Measurements from ENCODE around the gene LTBP1.

Gene LTBP1

GRCh38 chr2:33335516-33335915 is 388.8 kb downstream of the LTBP1 start:
- Mint-ChIP-seq H3K4me3 (no peak overlapping the region), H3K9me3 (peaks cover 15% of the 10 kb centered on the region), H3K27me3 (ENCODE audit: low read depth) (peaks cover 11% of the 10 kb centered on the region), H3K36me3 (ENCODE audit: low read depth) (peaks cover 2% of the 10 kb centered on the region), H3K4me1 (ENCODE audit: low read depth) (peaks cover 6% of the 10 kb centered on the region), H3K27ac (no peak overlapping the region)
- DNase-seq (ENCODE audit: low spot score) = no peak

GRCh38 chr2:33336036-33336625 is 389.4 kb downstream of the LTBP1 start:
- no peak for DNase-seq (ENCODE audit: low spot score)
- Mint-ChIP-seq H3K27ac (peak overlapping the region; percentile 29), H3K27me3 (ENCODE audit: low read depth) (peaks cover 14% of the 10 kb centered on the region), H3K9me3 (peaks cover 15% of the 10 kb centered on the region), H3K4me3 (no peak overlapping the region), H3K36me3 (ENCODE audit: low read depth) (peaks cover 2% of the 10 kb centered on the region), H3K4me1 (ENCODE audit: low read depth) (peaks cover 9% of the 10 kb centered on the region)

GRCh38 chr2:33337385-33337960 is 390.7 kb downstream of the LTBP1 start:
- no peak for DNase-seq (ENCODE audit: low spot score)
- Mint-ChIP-seq H3K27me3 (ENCODE audit: low read depth) (peaks cover 13% of the 10 kb centered on the region), H3K4me1 (ENCODE audit: low read depth) (peaks cover 9% of the 10 kb centered on the region), H3K4me3 (no peak overlapping the region), H3K27ac (no peak overlapping the region), H3K36me3 (ENCODE audit: low read depth) (peaks cover 2% of the 10 kb centered on the region), H3K9me3 (peaks cover 15% of the 10 kb centered on the region)

GRCh38 chr2:33337981-33338380 is 391.2 kb downstream of the LTBP1 start:
- Mint-ChIP-seq H3K4me1 (ENCODE audit: low read depth) (peaks cover 9% of the 10 kb centered on the region), H3K27ac (no peak overlapping the region), H3K4me3 (no peak overlapping the region), H3K36me3 (ENCODE audit: low read depth) (peaks cover 2% of the 10 kb centered on the region), H3K27me3 (ENCODE audit: low read depth) (peaks cover 13% of the 10 kb centered on the region), H3K9me3 (peaks cover 15% of the 10 kb centered on the region)
- DNase-seq (ENCODE audit: low spot score) = no peak

GRCh38 chr2:33339269-33339668 is 392.5 kb downstream of the LTBP1 start:
- Mint-ChIP-seq H3K4me3 (no peak overlapping the region), H3K27ac (no peak overlapping the region), H3K4me1 (ENCODE audit: low read depth) (peaks cover 14% of the 10 kb centered on the region), H3K36me3 (ENCODE audit: low read depth) (peaks cover 2% of the 10 kb centered on the region), H3K9me3 (peaks cover 5% of the 10 kb centered on the region), H3K27me3 (ENCODE audit: low read depth) (peaks cover 13% of the 10 kb centered on the region)
- DNase-seq (ENCODE audit: low spot score) = no peak

GRCh38 chr2:33340280-33340679 is 393.5 kb downstream of the LTBP1 start:
- no peak overlapping the region for H3K4me3 Mint-ChIP-seq

GRCh38 chr2:33342171-33342570 is 395.4 kb downstream of the LTBP1 start:
- H3K36me3 Mint-ChIP-seq (ENCODE audit: low read depth) = no peaks in the 10 kb centered on the region
- H3K4me3 Mint-ChIP-seq = no peak overlapping the region
- DNase-seq (ENCODE audit: low spot score) = no peak
- H3K27ac Mint-ChIP-seq = no peak overlapping the region
- peaks cover 13% of the 10 kb centered on the region for H3K27me3 Mint-ChIP-seq (ENCODE audit: low read depth)
- no peaks in the 10 kb centered on the region for H3K9me3 Mint-ChIP-seq
- peaks cover 15% of the 10 kb centered on the region for H3K4me1 Mint-ChIP-seq (ENCODE audit: low read depth)

More at GRCh38 chr2:33340280-33340679, 393.5 kb downstream of the LTBP1 start:
- peaks cover 4% of the 10 kb centered on the region for H3K9me3 Mint-ChIP-seq
- peaks cover 2% of the 10 kb centered on the region for H3K36me3 Mint-ChIP-seq (ENCODE audit: low read depth)
- H3K27me3 Mint-ChIP-seq (ENCODE audit: low read depth) = peaks cover 13% of the 10 kb centered on the region
- H3K4me1 Mint-ChIP-seq (ENCODE audit: low read depth) = peaks cover 20% of the 10 kb centered on the region
- H3K27ac Mint-ChIP-seq = no peak overlapping the region
- DNase-seq (ENCODE audit: low spot score) = no peak

GRCh38 chr2:33342705-33343104 is 396.0 kb downstream of the LTBP1 start:
- H3K36me3 Mint-ChIP-seq (ENCODE audit: low read depth) = no peaks in the 10 kb centered on the region
- H3K27ac Mint-ChIP-seq = no peak overlapping the region
- no peaks in the 10 kb centered on the region for H3K9me3 Mint-ChIP-seq
- H3K4me1 Mint-ChIP-seq (ENCODE audit: low read depth) = peaks cover 15% of the 10 kb centered on the region
- H3K27me3 Mint-ChIP-seq (ENCODE audit: low read depth) = peaks cover 13% of the 10 kb centered on the region
- DNase-seq (ENCODE audit: low spot score) = no peak
- H3K4me3 Mint-ChIP-seq = no peak overlapping the region

GRCh38 chr2:33343387-33343895 is 396.7 kb downstream of the LTBP1 start:
- no peak for DNase-seq (ENCODE audit: low spot score)
- no peaks in the 10 kb centered on the region for H3K9me3 Mint-ChIP-seq

GRCh38 chr2:33344230-33344629 is 397.5 kb downstream of the LTBP1 start:
- no peak for DNase-seq (ENCODE audit: low spot score)
- H3K36me3 Mint-ChIP-seq (ENCODE audit: low read depth) = no peaks in the 10 kb centered on the region

More at GRCh38 chr2:33343387-33343895, 396.7 kb downstream of the LTBP1 start:
- H3K27me3 Mint-ChIP-seq (ENCODE audit: low read depth) = peaks cover 13% of the 10 kb centered on the region
- H3K36me3 Mint-ChIP-seq (ENCODE audit: low read depth) = no peaks in the 10 kb centered on the region
- no peak overlapping the region for H3K4me3 Mint-ChIP-seq
- H3K27ac Mint-ChIP-seq = no peak overlapping the region
- H3K4me1 Mint-ChIP-seq (ENCODE audit: low read depth) = peaks cover 15% of the 10 kb centered on the region

GRCh38 chr2:33347856-33348255 is 401.1 kb downstream of the LTBP1 start:
- Mint-ChIP-seq H3K4me1 (ENCODE audit: low read depth) (peaks cover 12% of the 10 kb centered on the region), H3K4me3 (no peak overlapping the region), H3K27me3 (ENCODE audit: low read depth) (no peaks in the 10 kb centered on the region), H3K9me3 (peaks cover 5% of the 10 kb centered on the region), H3K36me3 (ENCODE audit: low read depth) (no peaks in the 10 kb centered on the region), H3K27ac (no peak overlapping the region)
- no peak for DNase-seq (ENCODE audit: low spot score)

More at GRCh38 chr2:33344230-33344629, 397.5 kb downstream of the LTBP1 start:
- H3K27me3 Mint-ChIP-seq (ENCODE audit: low read depth) = peaks cover 8% of the 10 kb centered on the region
- peak overlapping the region; percentile 32 for H3K4me3 Mint-ChIP-seq
- no peak overlapping the region for H3K27ac Mint-ChIP-seq
- H3K9me3 Mint-ChIP-seq = no peaks in the 10 kb centered on the region
- H3K4me1 Mint-ChIP-seq (ENCODE audit: low read depth) = peaks cover 15% of the 10 kb centered on the region

GRCh38 chr2:33350632-33351031 is 403.9 kb downstream of the LTBP1 start:
- Mint-ChIP-seq H3K27me3 (ENCODE audit: low read depth) (no peaks in the 10 kb centered on the region), H3K4me1 (ENCODE audit: low read depth) (no peaks in the 10 kb centered on the region), H3K36me3 (ENCODE audit: low read depth) (peaks cover 2% of the 10 kb centered on the region), H3K27ac (no peak overlapping the region), H3K4me3 (no peak overlapping the region), H3K9me3 (peaks cover 15% of the 10 kb centered on the region)
- no peak for DNase-seq (ENCODE audit: low spot score)

GRCh38 chr2:33351781-33352180 is 405.0 kb downstream of the LTBP1 start:
- no peak overlapping the region for H3K4me3 Mint-ChIP-seq
- H3K9me3 Mint-ChIP-seq = peaks cover 24% of the 10 kb centered on the region
- H3K36me3 Mint-ChIP-seq (ENCODE audit: low read depth) = peaks cover 7% of the 10 kb centered on the region
- no peak overlapping the region for H3K27ac Mint-ChIP-seq
- H3K27me3 Mint-ChIP-seq (ENCODE audit: low read depth) = no peaks in the 10 kb centered on the region
- no peak for DNase-seq (ENCODE audit: low spot score)
- no peaks in the 10 kb centered on the region for H3K4me1 Mint-ChIP-seq (ENCODE audit: low read depth)

GRCh38 chr2:33354981-33355380 is 408.2 kb downstream of the LTBP1 start:
- Mint-ChIP-seq H3K27ac (no peak overlapping the region), H3K4me1 (ENCODE audit: low read depth) (no peaks in the 10 kb centered on the region), H3K27me3 (ENCODE audit: low read depth) (no peaks in the 10 kb centered on the region), H3K36me3 (ENCODE audit: low read depth) (peaks cover 7% of the 10 kb centered on the region), H3K4me3 (no peak overlapping the region), H3K9me3 (peaks cover 33% of the 10 kb centered on the region)
- no peak for DNase-seq (ENCODE audit: low spot score)
